ENCODE data around the gene SLAIN1. TPM values are rescaled to one million over a fixed set of nuclear protein-coding genes. Genes with fewer than 3 reads are reported as not detected.
A peak's percentile ranks its signal among the peaks of the same experiment; 100 is the strongest.

The SLAIN1 gene
- total and polyA plus RNA-seq, 10 of the 15 experiments (the other 5 are each of a cell fraction or from before 2014, with no cell fraction given) = 11.9 to 140 (median 56.9) TPM

DNA sequence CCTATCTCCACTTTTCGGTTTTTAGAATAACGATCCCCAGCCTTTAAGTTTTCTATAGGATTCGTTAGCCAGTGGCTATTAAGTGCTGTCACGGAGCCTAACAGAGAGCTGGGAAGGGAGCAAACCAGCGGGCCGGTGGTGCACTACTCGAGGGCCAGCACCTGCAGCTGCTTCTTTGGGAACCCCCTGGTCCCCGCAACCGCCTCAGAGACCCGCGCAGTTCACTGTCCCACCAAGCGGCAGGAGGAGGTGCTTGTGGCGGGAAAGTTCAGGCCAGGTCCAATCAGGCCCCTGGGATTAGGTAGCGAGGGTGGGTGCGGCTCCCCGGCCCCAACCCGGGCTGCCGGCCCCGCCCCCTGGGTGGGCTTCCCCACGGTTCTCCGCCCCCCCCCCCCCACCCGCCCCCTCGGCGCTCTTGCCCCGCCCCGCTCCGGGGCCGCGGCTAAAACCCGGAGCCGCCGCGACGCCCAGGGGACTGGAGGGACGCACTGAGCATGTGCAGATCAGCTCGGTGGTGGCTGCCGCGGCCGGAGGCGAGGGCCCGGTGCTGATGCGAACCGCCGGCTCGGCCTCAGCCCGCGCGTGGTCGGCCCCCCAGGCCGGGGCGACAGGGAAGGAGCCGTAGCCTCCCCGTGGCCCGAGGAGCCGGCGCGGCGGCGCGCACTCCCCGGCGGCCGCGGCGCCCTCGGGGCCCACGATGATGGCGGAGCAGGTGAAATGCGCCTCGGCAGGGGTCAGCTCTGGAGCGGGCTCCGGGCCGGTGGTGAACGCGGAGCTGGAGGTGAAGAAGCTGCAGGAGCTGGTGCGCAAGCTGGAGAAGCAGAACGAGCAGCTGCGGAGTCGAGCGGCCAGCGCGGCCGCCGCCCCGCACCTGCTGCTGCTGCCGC is at the start of gene SLAIN1 (continued):
- TF ChIP-seq PML (IDR thresholded peaks at IDR 0.05; ENCODE audit: low read length) = no peak
- peak; percentile 80 for TF ChIP-seq YY1 (IDR thresholded peaks at IDR 0.05; ENCODE audit: low read depth, low read length)
- no peak for TF ChIP-seq FOXK2 (IDR thresholded peaks at IDR 0.05)
- TF ChIP-seq SMAD5 (IDR thresholded peaks at IDR 0.05; ENCODE audit: low read depth) = 0 out of 2 replicates have a peak, but pooled peaks have one; percentile 29
- TF ChIP-seq KLF5 (IDR thresholded peaks at IDR 0.05; ENCODE audit: partially characterized antibody) = peak; percentile 60
- peak; percentile 62; the same call in 1 of the 2 replicates for TF ChIP-seq HDGF (IDR thresholded peaks at IDR 0.05)
- TF ChIP-seq ZSCAN29 (IDR thresholded peaks at IDR 0.05) = peak; percentile 63; the same call in 1 of the 2 replicates
- TF ChIP-seq BRCA1 (IDR thresholded peaks at IDR 0.05; ENCODE audit: low read depth, low read length) = no peak
- TF ChIP-seq DPF2 (IDR thresholded peaks at IDR 0.05) = peak; percentile 47; the same call in 1 of the 2 replicates
- TF ChIP-seq E2F4 (IDR thresholded peaks at IDR 0.05; ENCODE audit: low read depth, low read length) = no peak
- TF ChIP-seq EGR1 (IDR thresholded peaks at IDR 0.05; ENCODE audit: borderline replicate concordance in 1 of 2, low read depth in 2 of 2, low read length in 2 of 2) = peak in 1 of 2 experiments; percentile 71; a peak in 2 of 3 replicates
- TF ChIP-seq HCFC1 (IDR thresholded peaks at IDR 0.05; ENCODE audit: low read length) = 0 out of 2 replicates have a peak, but pooled peaks have one; percentile 21
- TF ChIP-seq CREB1 (IDR thresholded peaks at IDR 0.05; ENCODE audit: low read depth) = 0 out of 2 replicates have a peak, but pooled peaks have one; percentile 34
- TF ChIP-seq ZNF24 (IDR thresholded peaks at IDR 0.05) = no peak
- peak; percentile 57; the same call in 1 of the 2 replicates for TF ChIP-seq POLR2AphosphoS5 (IDR thresholded peaks at IDR 0.05; ENCODE audit: low read length)
- TF ChIP-seq CHD4 (IDR thresholded peaks at IDR 0.05) = no peak
- no peak for TF ChIP-seq YBX1 (IDR thresholded peaks at IDR 0.05)
- peak; percentile 23 for TF ChIP-seq RELA (IDR thresholded peaks at IDR 0.05; ENCODE audit: borderline replicate concordance, partially characterized antibody)
- TF ChIP-seq ZNF592 (IDR thresholded peaks at IDR 0.05) = 0 out of 2 replicates have a peak, but pooled peaks have one; percentile 28
- TF ChIP-seq CHD2 (IDR thresholded peaks at IDR 0.05; ENCODE audit: borderline replicate concordance, low read depth, low read length) = peak; percentile 28; the same call in 1 of the 2 replicates
- no peak for TF ChIP-seq PRDM15 (CRISPR knock-in tag; IDR thresholded peaks at IDR 0.05)
- TF ChIP-seq GATAD2B (conservative IDR thresholded peaks at IDR 0.05; ENCODE audit: low read depth) = peak; percentile 68; the same call in 1 of the 2 replicates

Data from GM12878 (cell line).